ENCODE results near the gene TEX55. TPM values are rescaled to one million over a fixed set of nuclear protein-coding genes. Genes with fewer than 3 reads are reported as not detected.
"Not testable (repeated sequence)": the region's sequence is repeated elsewhere in the genome, so short reads cannot be mapped to it uniquely, and the experiment has no call there.

TEX55 gene
- total and polyA plus RNA-seq, 8 donors = not detected

GRCh38 chr3:119161240-119161639, 15.3 kb downstream of the TEX55 start:
- no peak overlapping the region for H3K4me3 ChIP-seq
- peaks cover 0 to 17% of the 10 kb centered on the region in 2 donors for H3K9me3 ChIP-seq
- no peak for DNase-seq
- no peaks in the 10 kb centered on the region for H3K4me1 ChIP-seq
- no peak overlapping the region for H3K27ac ChIP-seq
- no peaks in the 10 kb centered on the region for H3K36me3 ChIP-seq
- TF ChIP-seq, protein P1, sequence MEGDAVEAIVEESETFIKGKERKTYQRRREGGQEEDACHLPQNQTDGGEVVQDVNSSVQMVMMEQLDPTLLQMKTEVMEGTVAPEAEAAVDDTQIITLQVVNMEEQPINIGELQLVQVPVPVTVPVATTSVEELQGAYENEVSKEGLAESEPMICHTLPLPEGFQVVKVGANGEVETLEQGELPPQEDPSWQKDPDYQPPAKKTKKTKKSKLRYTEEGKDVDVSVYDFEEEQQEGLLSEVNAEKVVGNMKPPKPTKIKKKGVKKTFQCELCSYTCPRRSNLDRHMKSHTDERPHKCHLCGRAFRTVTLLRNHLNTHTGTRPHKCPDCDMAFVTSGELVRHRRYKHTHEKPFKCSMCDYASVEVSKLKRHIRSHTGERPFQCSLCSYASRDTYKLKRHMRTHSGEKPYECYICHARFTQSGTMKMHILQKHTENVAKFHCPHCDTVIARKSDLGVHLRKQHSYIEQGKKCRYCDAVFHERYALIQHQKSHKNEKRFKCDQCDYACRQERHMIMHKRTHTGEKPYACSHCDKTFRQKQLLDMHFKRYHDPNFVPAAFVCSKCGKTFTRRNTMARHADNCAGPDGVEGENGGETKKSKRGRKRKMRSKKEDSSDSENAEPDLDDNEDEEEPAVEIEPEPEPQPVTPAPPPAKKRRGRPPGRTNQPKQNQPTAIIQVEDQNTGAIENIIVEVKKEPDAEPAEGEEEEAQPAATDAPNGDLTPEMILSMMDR (IDR thresholded peaks at IDR 0.05) = no peak
- ATAC-seq = peak; percentile 52
- no peaks in the 10 kb centered on the region for H3K27me3 ChIP-seq
- intact Hi-C loops (cut with DNase I) = no loop called here

DNA sequence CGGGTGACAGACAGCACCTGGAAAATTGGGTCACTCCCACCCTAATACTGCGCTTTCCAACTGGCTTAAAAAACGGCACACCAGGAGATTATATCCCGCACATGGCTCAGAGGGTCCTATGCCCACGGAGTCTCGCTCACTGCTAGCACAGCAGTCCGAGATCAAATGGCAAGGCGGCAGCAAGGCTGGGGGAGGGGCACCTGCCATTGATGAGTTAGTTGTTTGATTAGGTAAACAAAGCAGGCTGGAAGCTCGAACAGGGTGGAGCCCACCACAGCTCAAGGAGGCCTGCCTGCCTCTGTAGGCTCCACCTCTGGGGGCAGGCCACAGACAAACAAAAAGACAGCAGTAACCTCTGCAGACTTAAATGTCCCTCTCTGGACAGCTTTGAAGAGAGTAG, 18.8 kb downstream of the TEX55 start:
- H3K27me3 ChIP-seq; DNase-seq; H3K4me3 ChIP-seq; H3K36me3 ChIP-seq; H3K4me1 ChIP-seq; H3K9me3 ChIP-seq; H3K27ac ChIP-seq; intact Hi-C loops (cut with DNase I); ATAC-seq: not testable (repeated sequence)

DNA sequence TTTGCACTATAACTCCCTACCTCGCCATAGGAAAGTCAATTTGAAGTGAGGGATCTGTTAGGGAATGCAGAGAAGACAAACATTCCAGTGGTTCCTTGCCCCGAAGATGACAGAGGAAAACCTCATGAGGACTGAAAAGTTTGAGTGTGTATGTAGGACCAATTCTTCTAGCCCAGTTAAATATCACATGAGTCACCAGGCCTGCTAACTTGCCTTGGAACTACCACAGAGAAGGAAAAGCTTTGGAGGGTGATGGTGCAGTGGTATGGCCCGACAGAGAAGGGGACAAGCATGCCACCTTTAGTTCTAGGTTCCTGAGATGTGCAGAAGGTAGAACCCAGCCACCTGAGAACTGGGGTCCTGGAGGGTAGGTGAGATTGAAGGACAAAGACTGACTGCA, 24.9 kb downstream of the TEX55 start:
- Histone ChIP-seq H3K27ac (no peak overlapping the region), H3K36me3 (no peaks in the 10 kb centered on the region), H3K27me3 (peaks cover 0 to 6% of the 10 kb centered on the region in 2 donors), H3K9me3 (no peaks in the 10 kb centered on the region), H3K4me1 (no peaks in the 10 kb centered on the region), H3K4me3 (no peak overlapping the region)
- no peak for DNase-seq
- TF ChIP-seq, protein P1 (IDR thresholded peaks at IDR 0.05) = no peak
- ATAC-seq = no peak
- intact Hi-C loops (cut with DNase I) = no loop called here

GRCh38 chr3:119173325-119173724, 27.4 kb downstream of the TEX55 start, which contains the start of gene UPK1B:
UPK1B (plus strand) TSS chr3:119173598; CDS start chr3:119186742, 13,144 bp downstream.
- Histone ChIP-seq H3K27me3 (peaks cover 0 to 6% of the 10 kb centered on the region in 2 donors), H3K4me1 (no peaks in the 10 kb centered on the region), H3K36me3 (no peaks in the 10 kb centered on the region), H3K4me3 (no peak within 1 kb of the TSS), H3K9me3 (no peaks in the 10 kb centered on the region), H3K27ac (no peak within 1 kb of the TSS)
- DNase-seq (no peak), ATAC-seq (no peak)
- intact Hi-C loops (cut with DNase I) = no loop called here
- TF ChIP-seq, protein P1 (IDR thresholded peaks at IDR 0.05) = no peak

DNA sequence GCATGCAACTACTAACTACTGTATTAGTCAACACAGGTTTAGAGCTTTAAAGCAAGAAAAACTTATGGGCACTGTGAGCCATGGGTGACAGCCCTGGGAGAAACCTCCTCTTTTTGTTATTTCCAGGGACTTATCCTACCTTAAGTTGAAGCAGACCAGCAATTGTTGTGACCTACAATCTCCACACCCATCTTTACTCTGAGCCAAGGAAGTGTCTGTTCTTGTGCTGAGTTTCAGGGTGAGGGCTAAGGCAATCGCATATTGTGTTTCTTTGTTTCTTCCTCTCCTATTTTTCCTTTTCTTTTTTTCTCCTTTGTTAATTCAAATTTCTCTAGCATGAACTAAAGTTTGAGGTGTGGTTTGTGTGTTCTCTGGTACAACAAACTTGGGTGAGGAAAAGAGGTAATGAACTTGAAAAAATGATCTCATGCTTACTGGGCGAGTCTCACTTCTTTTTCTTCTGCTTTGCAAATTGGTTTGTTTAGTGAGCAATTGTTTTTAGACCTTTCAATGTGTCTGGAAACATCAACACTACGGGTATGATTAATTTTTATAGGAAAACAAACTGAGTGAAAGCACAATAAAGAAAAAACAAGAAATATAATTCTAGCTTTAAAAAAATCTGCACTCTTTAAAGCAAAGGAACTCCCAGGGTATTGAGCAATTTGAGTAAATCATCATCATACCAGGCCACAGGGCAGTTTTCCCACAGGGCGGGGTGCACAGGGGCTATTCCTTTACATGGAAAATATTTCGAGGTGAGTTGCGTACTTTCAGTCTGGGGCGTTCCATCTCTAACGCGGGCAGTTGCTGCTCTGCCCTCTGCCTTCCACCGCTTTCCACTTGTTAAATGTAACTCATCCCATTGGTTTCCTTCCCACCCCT, 30.1 kb downstream of the TEX55 start:
- TF ChIP-seq, protein P1 (IDR thresholded peaks at IDR 0.05) = no peak
- Histone ChIP-seq H3K4me1 (no peaks in the 10 kb centered on the region), H3K4me3 (no peak overlapping the region), H3K36me3 (no peaks in the 10 kb centered on the region), H3K9me3 (no peaks in the 10 kb centered on the region), H3K27me3 (peaks cover 0 to 6% of the 10 kb centered on the region in 2 donors), H3K27ac (no peak overlapping the region)
- intact Hi-C loops (cut with DNase I) = no loop called here
- ATAC-seq = no peak
- DNase-seq = no peak
